HG02884 (cell line): ENCODE results near the gene KCNIP4.

Experiments used
- ATAC-seq: cut with Tn5 transposase; IDR thresholded peaks from one replicate; pipeline ENCODE4 v1.9.1; 2021; ENCODE audit warnings: mild to moderate bottlenecking, moderate library complexity; ENCODE audit not compliant: unreplicated experiment

Gene KCNIP4

GRCh38 chr4:21209860-21210259 is 738.7 kb downstream of the KCNIP4 start:
- no peak for ATAC-seq

GRCh38 chr4:21205821-21206531 is 742.6 kb downstream of the KCNIP4 start:
- ATAC-seq = no peak

- ATAC-seq = no peak
These were observed 745.2 kb downstream of the KCNIP4 start for GRCh38 chr4:21203416-21203815.

DNA sequence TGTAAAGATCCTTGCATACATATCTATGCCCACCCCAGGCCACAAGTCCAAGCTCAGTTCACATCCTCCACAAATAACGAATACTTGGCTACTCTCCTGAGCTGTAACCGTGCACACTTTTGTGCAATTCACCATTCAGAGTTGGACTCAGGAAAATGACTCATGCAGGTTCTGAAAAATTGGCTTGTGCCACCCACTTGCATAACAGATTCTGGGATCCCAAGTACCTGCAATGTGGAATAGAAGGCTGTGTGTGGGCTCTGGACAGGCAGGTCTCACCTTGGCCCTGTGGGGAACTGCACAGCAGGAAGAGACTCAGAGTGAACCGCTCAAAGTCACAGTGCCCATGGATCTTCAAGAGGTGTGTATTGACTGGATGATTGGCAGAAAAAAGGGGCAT is 745.6 kb downstream of the KCNIP4 start:
- no peak for ATAC-seq

DNA sequence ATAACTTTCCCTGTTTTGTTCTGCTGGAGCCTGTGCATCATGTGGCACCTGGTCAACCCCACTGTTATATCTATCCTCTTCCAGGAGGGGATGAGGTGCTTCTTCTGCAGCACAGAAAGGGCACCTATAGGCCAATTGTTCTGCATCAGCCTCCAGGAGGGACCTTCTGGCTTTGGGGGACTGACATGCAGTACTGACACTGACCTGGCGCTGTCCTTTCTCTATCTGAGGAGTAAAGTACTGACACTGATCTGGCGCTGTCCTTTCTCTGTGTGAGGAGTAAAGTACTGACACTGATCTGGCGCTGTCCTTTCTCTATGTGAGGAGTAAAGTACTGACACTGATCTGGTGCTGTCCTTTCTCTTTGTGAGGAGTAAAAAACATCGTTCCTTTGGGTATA is 749.9 kb downstream of the KCNIP4 start:
- ATAC-seq = no peak

- ATAC-seq = no peak
These were observed 752.9 kb downstream of the KCNIP4 start for GRCh38 chr4:21195682-21196081.

- no peak for ATAC-seq
These were observed 756.2 kb downstream of the KCNIP4 start for GRCh38 chr4:21192367-21192766.

GRCh38 chr4:21191317-21191716 is 757.3 kb downstream of the KCNIP4 start:
- no peak for ATAC-seq

GRCh38 chr4:21184788-21185187 is 763.8 kb downstream of the KCNIP4 start:
- ATAC-seq = no peak

- ATAC-seq = no peak
These were observed 766.9 kb downstream of the KCNIP4 start for GRCh38 chr4:21181716-21182115.

DNA sequence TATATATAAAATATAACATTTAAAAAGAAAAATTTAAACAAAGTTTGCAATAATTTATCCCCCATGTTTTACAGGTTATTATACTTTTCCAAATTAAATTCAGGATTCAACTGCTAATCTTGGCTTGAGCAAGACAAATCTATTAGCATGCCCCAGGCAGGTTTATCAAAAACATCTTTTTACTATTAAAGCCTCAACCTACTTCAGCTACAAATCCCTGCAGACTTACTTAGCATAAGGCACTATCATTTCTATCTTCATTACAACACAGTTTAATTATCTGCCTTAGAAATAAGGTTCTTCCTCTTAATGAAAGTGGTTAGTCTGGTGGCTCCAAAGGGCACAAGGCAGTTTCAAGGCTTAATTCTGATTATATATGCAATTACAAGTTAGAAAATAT is 770.7 kb downstream of the KCNIP4 start:
- ATAC-seq = no peak

DNA sequence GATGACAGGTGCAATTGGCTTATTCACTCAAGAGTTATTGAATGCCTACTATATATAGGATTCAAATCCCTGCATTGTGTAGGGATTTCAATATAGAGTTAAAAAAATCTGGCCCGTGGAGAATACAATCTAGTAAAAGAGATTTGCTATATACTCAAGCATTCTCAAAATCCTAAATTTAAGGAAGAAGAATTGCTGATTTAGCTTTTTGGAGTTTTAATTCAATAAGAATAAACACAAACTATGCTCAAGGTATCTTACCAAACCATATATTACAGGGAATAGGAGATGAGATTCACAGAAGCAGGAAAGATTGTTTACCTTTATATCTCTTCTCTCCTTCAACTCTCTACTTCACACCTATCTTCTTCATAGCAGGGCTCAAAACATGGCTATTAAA is 771.5 kb downstream of the KCNIP4 start:
- ATAC-seq = no peak

GRCh38 chr4:21167711-21168110 is 780.9 kb downstream of the KCNIP4 start:
- no peak for ATAC-seq

DNA sequence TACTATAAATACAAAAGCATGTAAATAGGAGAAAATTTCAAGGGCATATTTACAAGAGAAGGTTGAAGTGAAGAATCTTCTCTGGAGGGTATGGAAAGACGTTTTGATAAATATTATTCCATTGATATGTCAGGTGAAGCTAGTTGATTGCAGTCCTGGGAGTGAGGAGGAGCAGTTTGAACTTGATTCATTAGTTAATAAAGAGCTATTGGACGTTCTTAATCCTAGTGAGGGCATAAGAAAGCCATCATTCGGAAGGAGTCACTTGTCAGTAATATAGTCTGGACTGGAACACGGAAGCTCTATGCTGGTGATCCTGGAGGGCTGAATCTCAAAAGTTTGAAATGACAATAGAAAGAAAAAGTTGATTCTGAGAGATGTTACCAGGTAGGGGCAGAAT is 793.2 kb downstream of the KCNIP4 start:
- no peak for ATAC-seq

DNA sequence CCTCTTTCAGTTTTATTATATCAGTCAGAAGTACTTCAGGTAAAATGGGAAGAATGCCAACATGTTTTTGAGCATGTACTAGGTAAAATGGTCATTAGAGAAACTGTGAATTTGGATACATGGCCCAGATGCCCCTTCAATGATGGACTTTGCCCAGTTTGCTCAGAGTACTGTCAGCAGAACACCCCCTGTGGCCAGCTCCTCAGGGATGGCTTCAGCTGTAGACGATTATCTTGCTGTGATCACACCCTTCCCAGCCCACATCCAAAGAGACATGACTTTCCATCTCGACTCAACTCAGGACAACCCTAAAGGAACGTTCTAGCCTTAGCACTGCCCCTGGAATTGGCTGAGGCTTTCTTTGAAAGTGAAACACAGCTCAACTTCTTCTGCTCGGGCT is 809.2 kb downstream of the KCNIP4 start:
- ATAC-seq = no peak

DNA sequence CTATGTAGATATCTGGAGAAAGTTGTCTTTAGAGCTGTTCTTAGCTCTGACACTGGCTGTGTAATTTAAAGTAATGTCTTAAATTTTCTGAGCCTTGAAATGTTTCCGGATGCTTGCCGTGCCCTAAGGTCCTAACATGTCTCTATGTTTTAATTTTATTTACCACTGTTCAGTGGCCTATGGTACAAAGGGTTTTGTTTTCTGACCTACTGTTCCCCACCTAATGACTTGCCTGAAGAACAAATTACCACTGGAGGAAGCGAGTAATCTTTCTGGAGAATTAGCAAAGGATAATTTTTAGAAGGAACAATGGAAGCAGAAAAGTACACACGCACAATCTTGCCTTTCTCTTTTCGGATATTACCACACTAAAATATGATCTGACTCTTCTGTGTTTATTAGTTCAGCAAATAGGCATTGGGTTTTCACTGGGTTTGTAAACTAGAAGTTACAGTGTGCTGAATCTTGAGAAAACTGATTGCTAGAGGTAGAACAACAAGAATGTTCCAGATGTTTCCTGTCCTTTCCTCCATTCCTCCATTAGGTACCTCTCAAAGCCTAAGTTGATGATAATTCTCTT is 812.4 kb downstream of the KCNIP4 start:
- no peak for ATAC-seq

GRCh38 chr4:21134994-21135393 is 813.6 kb downstream of the KCNIP4 start:
- ATAC-seq = no peak

DNA sequence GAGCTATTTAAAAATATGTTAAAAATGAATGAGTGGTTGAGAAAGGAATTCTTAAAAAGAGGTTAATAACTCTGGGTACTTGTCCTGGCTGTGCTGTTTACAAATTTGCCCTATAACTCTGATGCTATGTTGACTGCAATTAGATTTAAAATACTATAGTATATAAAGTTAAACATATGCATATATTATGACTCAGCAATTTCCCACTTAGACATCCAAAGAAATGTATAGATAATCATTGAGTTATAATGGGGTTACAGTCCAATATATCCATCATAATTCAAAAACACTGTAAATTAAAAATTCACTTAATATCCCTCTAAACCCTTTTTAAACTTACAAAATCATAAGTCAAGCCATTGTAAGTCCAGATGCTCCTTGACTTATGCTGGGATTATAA is 818.0 kb downstream of the KCNIP4 start:
- no peak for ATAC-seq

- ATAC-seq = no peak
These were observed 822.5 kb downstream of the KCNIP4 start for GRCh38 chr4:21126014-21126512.

GRCh38 chr4:21118301-21118700 is 830.3 kb downstream of the KCNIP4 start:
- ATAC-seq = no peak

DNA sequence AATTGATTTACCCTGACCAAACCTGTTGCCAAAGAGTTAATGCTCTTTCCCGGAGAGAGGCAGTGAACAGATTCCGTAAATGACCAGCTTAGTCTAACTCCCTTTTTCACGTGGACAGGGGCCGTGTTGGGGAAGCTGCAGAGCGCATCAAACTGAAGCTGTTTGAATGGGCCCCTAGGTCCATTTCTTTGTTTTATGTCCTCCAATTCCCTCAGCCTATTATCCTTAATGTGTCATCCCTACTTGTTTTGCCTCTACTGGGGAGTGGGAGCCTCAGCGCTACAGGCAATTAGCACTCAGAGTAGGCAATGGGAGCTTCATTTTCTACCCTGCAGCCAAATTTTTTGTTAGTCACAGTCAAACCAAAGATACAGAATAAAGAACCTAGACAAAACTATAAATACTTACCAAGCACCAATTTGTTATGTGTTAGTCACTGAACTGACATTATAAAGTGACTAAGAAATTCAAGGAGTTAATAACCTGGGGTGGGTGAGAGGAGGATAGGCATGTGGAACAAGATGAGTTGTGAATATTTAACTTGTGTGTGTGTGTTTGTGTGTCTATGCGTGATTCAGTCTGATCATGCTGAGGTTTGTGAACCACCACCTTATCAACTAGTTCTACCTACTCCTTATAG is 830.9 kb downstream of the KCNIP4 start:
- ATAC-seq = no peak

DNA sequence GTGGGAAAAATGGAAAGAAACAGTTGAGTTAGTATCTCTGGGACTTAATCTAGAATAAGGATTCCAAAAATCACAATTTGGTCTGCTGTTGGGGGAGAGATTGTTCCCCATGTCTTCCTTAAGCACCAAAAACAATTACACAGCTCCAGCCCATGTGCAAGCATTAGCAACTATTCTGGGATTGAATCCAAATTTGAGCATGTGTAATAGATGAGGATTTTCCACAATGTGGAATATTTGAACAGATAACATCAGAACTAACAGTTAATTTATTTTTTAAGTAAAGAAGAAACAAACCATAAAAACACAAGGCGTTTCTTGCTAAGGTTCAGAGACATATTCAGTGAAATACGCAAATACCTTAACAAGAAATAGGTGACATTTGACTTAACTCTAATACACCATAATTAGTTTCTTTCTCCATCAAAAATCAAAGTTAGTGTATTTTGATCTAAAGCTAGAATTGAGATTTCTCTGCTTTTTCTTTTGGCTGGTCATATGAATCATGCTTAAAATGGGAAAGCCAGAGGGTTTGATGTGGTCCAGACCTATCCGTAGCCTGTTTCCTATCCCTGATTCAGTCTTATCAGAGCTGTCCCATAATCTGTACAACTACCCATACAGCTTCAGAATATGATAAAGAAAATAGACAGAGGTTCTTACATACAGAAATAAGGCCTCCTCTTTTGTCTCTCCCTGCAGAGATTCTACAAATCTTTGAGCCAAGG is 834.9 kb downstream of the KCNIP4 start:
- no peak for ATAC-seq
